Stimulated activated naive CD8-positive, alpha-beta T cell treated with anti-CD3 and anti-CD28 coated beads, Interleukin-15, Interleukin-2, amounts not matched to agents 100 ng/mL and 50 ng/mL, for 24 hours (primary cell): ENCODE results near the gene MUC4.
A peak's percentile ranks its signal among the peaks of the same experiment; 100 is the strongest.
"Not testable (repeated sequence)": the region's sequence is repeated elsewhere in the genome, so short reads cannot be mapped to it uniquely, and the experiment has no call there.

ENCODE experiments used
- H3K27ac Mint-ChIP-seq: one replicate; pipeline ENCODE4 v1.8.0; 2021; ENCODE audit warnings: mild to moderate bottlenecking, mixed read lengths
- H3K27me3 Mint-ChIP-seq: one replicate; pipeline ENCODE4 v1.8.0; 2021; ENCODE audit warnings: mixed read lengths
- H3K36me3 Mint-ChIP-seq: one replicate; pipeline ENCODE4 v1.8.0; 2021; ENCODE audit warnings: low read depth, mixed read lengths
- H3K4me1 Mint-ChIP-seq: one replicate; pipeline ENCODE4 v1.8.0; 2021; ENCODE audit warnings: low read depth, mixed read lengths
- H3K4me3 Mint-ChIP-seq: one replicate; pipeline ENCODE4 v1.8.0; 2021; ENCODE audit warnings: mild to moderate bottlenecking, mixed read lengths
- H3K9me3 Mint-ChIP-seq: one replicate; pipeline ENCODE4 v1.8.0; 2021; ENCODE audit warnings: mixed read lengths

Gene MUC4

DNA sequence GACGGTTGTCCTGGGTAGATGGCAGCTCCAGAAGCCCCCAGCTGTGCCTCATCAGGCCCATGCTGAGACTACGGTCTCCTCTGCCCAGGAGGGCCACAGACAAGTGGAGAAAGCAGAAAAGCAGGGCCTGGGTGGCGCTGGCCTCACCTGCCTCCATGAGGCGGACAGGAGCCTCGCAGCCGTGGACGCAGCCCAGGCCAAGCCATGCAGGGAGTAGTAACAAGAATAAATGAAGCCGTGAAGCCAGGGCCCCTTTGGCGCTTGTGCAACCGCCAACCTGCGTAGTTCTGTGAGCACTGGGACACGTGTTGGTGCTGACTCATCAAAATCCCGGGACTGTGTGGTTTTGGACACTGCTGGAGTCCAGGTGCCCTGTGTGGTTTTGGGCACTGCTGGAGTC, 12.3 kb upstream of the MUC4 start:
- no peaks in the 10 kb centered on the region for H3K4me1 Mint-ChIP-seq
- H3K27me3 Mint-ChIP-seq, result peaks cover 4% of the 10 kb centered on the region
- H3K27ac Mint-ChIP-seq, result no peak overlapping the region
- H3K4me3 Mint-ChIP-seq, result no peak overlapping the region
- H3K36me3 Mint-ChIP-seq, result no peaks in the 10 kb centered on the region
- H3K9me3 Mint-ChIP-seq, result no peaks in the 10 kb centered on the region

- Mint-ChIP-seq H3K4me1 (no peaks in the 10 kb centered on the region), H3K4me3 (no peak overlapping the region), H3K27ac (no peak overlapping the region), H3K9me3 (no peaks in the 10 kb centered on the region), H3K36me3 (no peaks in the 10 kb centered on the region), H3K27me3 (peaks cover 4% of the 10 kb centered on the region)
Measured at GRCh38 chr3:195823280-195823679, 11.6 kb upstream of the MUC4 start.

- Mint-ChIP-seq H3K27me3 (peaks cover 4% of the 10 kb centered on the region), H3K9me3 (no peaks in the 10 kb centered on the region), H3K4me1 (no peaks in the 10 kb centered on the region), H3K4me3 (no peak overlapping the region), H3K36me3 (no peaks in the 10 kb centered on the region), H3K27ac (no peak overlapping the region)
Measured at GRCh38 chr3:195822131-195822696, 10.5 kb upstream of the MUC4 start.

GRCh38 chr3:195821403-195822130, 9.8 kb upstream of the MUC4 start:
- Mint-ChIP-seq H3K4me1 (no peaks in the 10 kb centered on the region), H3K9me3 (no peaks in the 10 kb centered on the region), H3K27ac (no peak overlapping the region), H3K36me3 (no peaks in the 10 kb centered on the region), H3K27me3 (peaks cover 4% of the 10 kb centered on the region), H3K4me3 (no peak overlapping the region)

- H3K27ac Mint-ChIP-seq, result no peak overlapping the region
- no peaks in the 10 kb centered on the region for H3K9me3 Mint-ChIP-seq
- H3K36me3 Mint-ChIP-seq, result no peaks in the 10 kb centered on the region
- H3K4me1 Mint-ChIP-seq, result no peaks in the 10 kb centered on the region
- H3K4me3 Mint-ChIP-seq, result no peak overlapping the region
- H3K27me3 Mint-ChIP-seq, result peaks cover 4% of the 10 kb centered on the region
Measured at GRCh38 chr3:195820901-195821300, 9.2 kb upstream of the MUC4 start.

DNA sequence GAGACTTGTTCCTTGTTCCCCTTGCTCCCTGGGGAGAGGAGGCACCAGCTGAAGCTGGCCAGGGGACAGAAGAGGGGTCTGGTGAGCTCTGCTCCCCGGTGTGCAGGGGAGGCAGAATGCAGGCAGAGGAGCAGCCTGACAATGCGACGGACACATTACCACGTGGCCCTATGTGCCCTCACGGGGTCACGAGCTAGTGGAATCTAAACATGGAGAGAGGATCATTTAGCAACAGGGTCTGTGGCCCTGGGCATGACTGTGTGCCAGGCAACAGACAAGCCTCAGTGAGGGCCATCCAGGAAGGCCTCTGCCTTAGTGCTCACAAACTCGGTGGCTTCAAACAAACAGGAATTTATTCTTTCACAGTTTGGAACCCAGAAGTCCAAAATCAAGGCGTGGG, 8.5 kb upstream of the MUC4 start:
- Mint-ChIP-seq H3K36me3 (no peaks in the 10 kb centered on the region), H3K27me3 (peaks cover 4% of the 10 kb centered on the region), H3K27ac (no peak overlapping the region), H3K9me3 (no peaks in the 10 kb centered on the region), H3K4me1 (no peaks in the 10 kb centered on the region), H3K4me3 (no peak overlapping the region)

DNA sequence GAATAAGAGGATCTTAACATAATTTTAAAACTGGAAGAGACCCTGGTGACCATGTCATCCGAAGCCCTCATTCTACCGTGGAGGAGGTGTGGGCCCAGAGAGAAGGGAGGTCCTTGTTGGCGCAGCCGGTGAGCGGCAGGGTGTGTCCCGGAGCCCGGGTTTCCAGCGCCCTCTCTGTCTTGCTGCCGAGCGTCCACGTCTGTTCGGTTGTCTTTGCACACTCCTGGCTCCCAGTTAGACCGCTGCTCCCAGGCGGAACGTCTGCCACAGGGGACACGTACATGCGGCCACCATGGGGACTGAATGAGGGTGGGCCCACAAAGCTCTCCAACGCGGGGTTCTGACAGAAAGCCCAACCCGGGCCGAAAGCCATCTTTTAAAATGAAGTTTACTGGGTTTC, 6.6 kb upstream of the MUC4 start:
- Mint-ChIP-seq H3K4me1 (no peaks in the 10 kb centered on the region), H3K27me3 (no peaks in the 10 kb centered on the region), H3K4me3 (no peak overlapping the region), H3K36me3 (no peaks in the 10 kb centered on the region), H3K27ac (no peak overlapping the region), H3K9me3 (no peaks in the 10 kb centered on the region)

DNA sequence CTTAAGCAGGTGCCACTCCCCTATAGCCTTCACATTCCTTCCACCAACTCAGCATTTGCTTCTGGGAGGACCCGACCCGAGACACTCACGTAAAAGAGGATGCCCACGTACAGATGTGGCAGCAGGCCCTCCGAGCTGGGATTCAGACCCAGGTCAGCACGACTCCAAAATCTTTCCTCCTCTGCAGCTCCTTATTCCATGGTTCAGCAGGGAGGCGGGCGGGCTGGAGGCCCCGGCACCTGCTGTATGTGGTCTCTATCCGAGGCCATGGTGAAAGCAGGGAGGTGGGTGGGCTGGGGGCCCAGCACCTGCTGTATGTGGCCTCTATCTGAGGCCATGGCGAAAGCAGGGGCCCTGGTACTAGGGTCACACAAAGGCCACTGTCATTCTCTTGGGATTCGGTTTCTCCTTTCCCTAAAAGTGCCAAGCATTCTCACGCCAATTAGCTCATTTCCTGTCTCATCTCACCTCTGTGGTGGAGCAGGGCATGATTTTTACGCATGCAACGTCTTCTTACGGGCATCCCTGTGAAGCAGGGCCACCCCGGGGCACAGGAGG, 5.9 kb upstream of the MUC4 start:
- Mint-ChIP-seq H3K9me3 (no peaks in the 10 kb centered on the region), H3K4me1 (no peaks in the 10 kb centered on the region), H3K4me3 (no peak overlapping the region), H3K27me3 (no peaks in the 10 kb centered on the region), H3K27ac (peak overlapping the region; percentile 70), H3K36me3 (no peaks in the 10 kb centered on the region)

GRCh38 chr3:195816276-195816913, 4.7 kb upstream of the MUC4 start:
- H3K9me3 Mint-ChIP-seq, H3K36me3 Mint-ChIP-seq, H3K4me1 Mint-ChIP-seq, H3K27me3 Mint-ChIP-seq, H3K4me3 Mint-ChIP-seq, H3K27ac Mint-ChIP-seq: not testable (repeated sequence)

GRCh38 chr3:195815169-195815771, 3.5 kb upstream of the MUC4 start:
- no peaks in the 10 kb centered on the region for H3K9me3 Mint-ChIP-seq
- H3K27ac Mint-ChIP-seq, result no peak overlapping the region
- no peaks in the 10 kb centered on the region for H3K27me3 Mint-ChIP-seq
- no peak overlapping the region for H3K4me3 Mint-ChIP-seq
- no peaks in the 10 kb centered on the region for H3K4me1 Mint-ChIP-seq
- no peaks in the 10 kb centered on the region for H3K36me3 Mint-ChIP-seq

- no peak overlapping the region for H3K27ac Mint-ChIP-seq
- H3K4me1 Mint-ChIP-seq, result no peaks in the 10 kb centered on the region
- no peaks in the 10 kb centered on the region for H3K36me3 Mint-ChIP-seq
- H3K9me3 Mint-ChIP-seq, result no peaks in the 10 kb centered on the region
- H3K4me3 Mint-ChIP-seq, result no peak overlapping the region
- H3K27me3 Mint-ChIP-seq, result no peaks in the 10 kb centered on the region
Measured at GRCh38 chr3:195813916-195814640, 2.3 kb upstream of the MUC4 start.

GRCh38 chr3:195812366-195812765, 637 bp upstream of the MUC4 start:
- Mint-ChIP-seq H3K9me3 (no peaks in the 10 kb centered on the region), H3K4me1 (no peaks in the 10 kb centered on the region), H3K27ac (no peak overlapping the region), H3K27me3 (no peaks in the 10 kb centered on the region), H3K4me3 (no peak overlapping the region), H3K36me3 (no peaks in the 10 kb centered on the region)

DNA sequence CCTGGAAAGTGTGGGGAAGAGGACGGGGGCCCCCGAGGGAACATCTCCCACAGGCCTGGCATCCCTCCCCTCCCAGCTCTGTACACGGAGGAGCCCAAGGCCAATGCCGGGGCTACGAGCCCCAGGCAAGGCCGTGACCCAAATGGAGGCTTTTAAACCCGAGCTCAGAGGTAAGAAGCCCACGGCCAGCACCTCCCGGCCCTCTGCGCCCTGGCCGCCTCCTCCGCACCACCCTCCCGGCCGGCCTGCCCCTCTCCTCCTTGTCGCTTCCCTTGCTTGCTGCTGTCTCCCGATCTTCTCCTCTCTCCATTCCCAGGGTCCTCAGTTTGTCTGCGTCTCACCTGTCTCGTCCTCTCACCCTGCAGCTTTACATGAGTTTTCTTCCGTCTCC, 1.3 kb downstream of the MUC4 start:
- Mint-ChIP-seq H3K4me1 (peaks cover under 1% of the 10 kb centered on the region), H3K36me3 (no peaks in the 10 kb centered on the region), H3K9me3 (no peaks in the 10 kb centered on the region), H3K27ac (no peak overlapping the region), H3K4me3 (no peak overlapping the region), H3K27me3 (peaks cover 6% of the 10 kb centered on the region)

- Mint-ChIP-seq H3K27me3 (peaks cover 10% of the 10 kb centered on the region), H3K27ac (no peak overlapping the region), H3K9me3 (no peaks in the 10 kb centered on the region), H3K4me3 (no peak overlapping the region), H3K4me1 (peaks cover 5% of the 10 kb centered on the region), H3K36me3 (no peaks in the 10 kb centered on the region)
Measured at GRCh38 chr3:195809796-195810454, 1.8 kb downstream of the MUC4 start.
